ENCODE data around the gene OR2A12.
"Not testable (repeated sequence)": the region's sequence is repeated elsewhere in the genome, so short reads cannot be mapped to it uniquely, and the experiment has no call there.

Gene OR2A12, protein sequence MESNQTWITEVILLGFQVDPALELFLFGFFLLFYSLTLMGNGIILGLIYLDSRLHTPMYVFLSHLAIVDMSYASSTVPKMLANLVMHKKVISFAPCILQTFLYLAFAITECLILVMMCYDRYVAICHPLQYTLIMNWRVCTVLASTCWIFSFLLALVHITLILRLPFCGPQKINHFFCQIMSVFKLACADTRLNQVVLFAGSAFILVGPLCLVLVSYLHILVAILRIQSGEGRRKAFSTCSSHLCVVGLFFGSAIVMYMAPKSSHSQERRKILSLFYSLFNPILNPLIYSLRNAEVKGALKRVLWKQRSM

GRCh38 chr7:144085978-144086377 lies at the start of gene OR2A12:
TSS of gene OR2A12 (plus strand) at chr7:144086278. CDS start at chr7:144095108, 8,830 bp downstream.
- DNase-seq (ENCODE audit: extremely low read depth in 1 of 2, low read depth in 1 of 2), result no peak

DNA sequence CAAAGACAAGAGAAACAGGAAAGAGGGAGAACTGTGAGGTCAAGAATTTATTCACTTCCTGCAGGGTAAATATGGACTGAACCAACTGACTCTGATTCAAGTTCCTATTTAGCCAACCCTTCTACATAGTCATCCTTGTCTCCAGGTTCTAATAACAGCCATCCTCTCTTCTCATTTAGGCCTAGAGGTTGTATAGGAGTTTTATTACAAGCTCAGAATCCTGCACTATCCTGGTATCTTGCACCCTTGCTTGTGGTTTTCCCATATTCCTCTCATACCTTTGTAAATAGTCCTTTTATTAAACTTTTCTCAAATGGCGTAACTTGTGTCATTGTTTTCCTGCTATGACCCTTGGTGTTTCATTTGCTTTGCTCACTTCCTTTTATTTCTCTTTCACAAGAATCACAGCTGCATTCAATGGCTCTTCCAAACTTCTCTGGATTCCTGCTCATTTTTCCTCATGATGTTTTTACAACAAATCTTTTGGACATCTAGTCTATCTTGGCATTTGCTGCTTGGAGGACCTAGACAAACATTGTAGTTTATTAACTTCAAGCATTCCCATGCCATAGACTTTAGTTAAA lies 49.7 kb upstream of the OR2A12 start:
- no peak for DNase-seq (ENCODE audit: extremely low read depth in 1 of 2, low read depth in 1 of 2)

- DNase-seq (ENCODE audit: extremely low read depth in 1 of 2, low read depth in 1 of 2), result no peak
Measured at GRCh38 chr7:144037414-144038035, 48.6 kb upstream of the OR2A12 start.

DNA sequence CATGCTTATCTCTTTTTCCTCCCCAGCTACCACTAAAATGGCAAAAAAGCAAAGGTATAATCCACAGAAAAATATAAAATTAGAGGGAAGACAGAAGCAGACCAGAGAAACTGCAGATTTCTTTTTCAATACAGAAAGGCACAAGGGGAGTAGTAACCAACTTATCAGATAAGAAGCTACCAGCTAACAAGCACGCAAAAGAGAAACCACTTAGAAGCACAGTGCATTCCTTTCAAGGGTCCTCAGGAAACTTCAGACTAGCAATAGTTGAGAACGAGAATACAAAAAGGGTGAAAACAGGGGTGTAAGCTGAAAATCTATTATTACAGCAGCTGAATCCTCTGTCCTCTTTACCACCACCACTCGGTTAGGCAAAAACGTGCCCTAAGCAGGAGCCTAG lies 47.2 kb upstream of the OR2A12 start:
- no peak for DNase-seq (ENCODE audit: extremely low read depth in 1 of 2, low read depth in 1 of 2)

- no peak for DNase-seq (ENCODE audit: extremely low read depth in 1 of 2, low read depth in 1 of 2)
Measured at GRCh38 chr7:144048648-144049047, 37.4 kb upstream of the OR2A12 start, which contains the start of gene OR2A5. TSS of gene OR2A5 (plus strand) at chr7:144048948. CDS start at chr7:144050402, 1,454 bp downstream.

- no peak for DNase-seq (ENCODE audit: extremely low read depth in 1 of 2, low read depth in 1 of 2)
Measured at GRCh38 chr7:144049491-144049890, 36.6 kb upstream of the OR2A12 start.

DNA sequence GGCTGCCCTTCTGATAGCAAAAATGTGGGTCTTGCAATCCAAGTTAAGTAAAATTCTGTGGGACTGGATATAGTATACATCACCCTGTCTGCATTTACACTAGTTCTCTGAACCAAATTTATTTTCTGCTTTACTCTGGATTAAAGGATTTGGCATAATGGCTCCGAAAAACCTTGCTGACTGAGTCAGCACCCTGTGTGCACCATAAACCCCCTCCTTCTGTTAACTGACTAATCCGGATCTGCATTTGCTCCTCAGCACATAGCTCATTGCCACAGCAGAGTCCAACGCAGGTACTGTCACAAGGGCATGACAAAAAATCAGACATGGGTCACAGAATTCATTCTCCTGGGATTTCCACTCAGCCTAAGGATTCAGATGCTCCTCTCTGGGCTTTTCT lies 36.0 kb upstream of the OR2A12 start:
- no peak for DNase-seq (ENCODE audit: extremely low read depth in 1 of 2, low read depth in 1 of 2)

DNA sequence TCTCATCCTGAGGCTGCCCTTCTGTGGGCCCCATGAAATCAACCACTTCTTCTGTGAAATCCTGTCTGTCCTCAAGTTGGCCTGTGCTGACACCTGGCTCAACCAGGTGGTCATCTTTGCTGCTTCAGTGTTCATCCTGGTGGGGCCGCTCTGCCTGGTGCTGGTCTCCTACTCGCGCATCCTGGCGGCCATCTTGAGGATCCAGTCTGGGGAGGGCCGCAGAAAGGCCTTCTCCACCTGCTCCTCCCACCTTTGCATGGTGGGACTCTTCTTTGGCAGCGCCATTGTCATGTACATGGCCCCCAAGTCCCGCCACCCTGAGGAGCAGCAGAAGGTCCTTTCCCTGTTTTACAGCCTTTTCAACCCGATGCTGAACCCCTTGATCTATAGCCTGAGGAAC lies 35.2 kb upstream of the OR2A12 start:
- DNase-seq (ENCODE audit: extremely low read depth in 1 of 2, low read depth in 1 of 2), result not testable (repeated sequence)

GRCh38 chr7:144057954-144058353 lies 28.1 kb upstream of the OR2A12 start:
- no peak for DNase-seq (ENCODE audit: extremely low read depth in 1 of 2, low read depth in 1 of 2)

- no peak for DNase-seq (ENCODE audit: extremely low read depth in 1 of 2, low read depth in 1 of 2)
Measured at GRCh38 chr7:144063710-144064109, 22.4 kb upstream of the OR2A12 start.

GRCh38 chr7:144069511-144069910 lies 16.6 kb upstream of the OR2A12 start, which contains the start of gene OR2A25:
TSS of gene OR2A25 (plus strand) at chr7:144069811. CDS start at chr7:144074220, 4,409 bp downstream.
- DNase-seq (ENCODE audit: extremely low read depth in 1 of 2, low read depth in 1 of 2), result no peak

- no peak for DNase-seq (ENCODE audit: extremely low read depth in 1 of 2, low read depth in 1 of 2)
Measured at GRCh38 chr7:144069953-144070352, 16.1 kb upstream of the OR2A12 start.

DNA sequence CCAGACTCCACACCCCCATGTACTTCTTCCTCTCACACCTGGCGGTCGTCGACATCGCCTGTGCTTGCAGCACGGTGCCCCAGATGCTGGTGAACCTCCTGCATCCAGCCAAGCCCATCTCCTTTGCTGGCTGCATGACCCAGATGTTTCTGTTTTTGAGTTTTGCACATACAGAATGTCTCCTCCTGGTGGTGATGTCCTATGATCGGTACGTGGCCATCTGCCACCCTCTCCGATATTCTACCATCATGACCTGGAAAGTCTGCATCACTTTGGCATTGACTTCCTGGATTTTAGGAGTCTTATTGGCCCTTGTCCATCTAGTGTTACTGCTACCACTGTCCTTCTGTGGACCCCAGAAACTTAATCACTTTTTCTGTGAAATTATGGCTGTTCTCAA lies 11.7 kb upstream of the OR2A12 start:
- DNase-seq (ENCODE audit: extremely low read depth in 1 of 2, low read depth in 1 of 2), result no peak

GRCh38 chr7:144086730-144087129 lies 652 bp downstream of the OR2A12 start:
- DNase-seq (ENCODE audit: extremely low read depth in 1 of 2, low read depth in 1 of 2), result no peak

DNA sequence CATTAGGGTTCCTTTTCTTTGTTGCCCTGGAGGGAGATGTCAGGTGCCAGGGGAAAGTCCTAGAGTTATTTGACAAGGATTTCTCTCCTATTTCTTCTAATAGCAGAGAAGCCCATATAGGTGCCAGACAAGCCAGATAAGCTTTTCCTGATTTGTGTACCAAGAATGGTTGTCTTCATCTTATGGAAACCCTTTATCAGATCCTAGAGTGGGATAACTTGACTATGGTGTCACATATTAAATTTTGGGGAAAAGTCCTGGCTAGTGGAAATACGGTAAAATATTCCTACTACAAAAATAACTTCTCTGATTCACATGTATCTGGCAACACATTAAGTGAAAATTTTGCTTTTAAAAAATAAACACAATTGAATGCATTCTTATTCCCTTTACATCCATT lies 1.2 kb downstream of the OR2A12 start:
- no peak for DNase-seq (ENCODE audit: extremely low read depth in 1 of 2, low read depth in 1 of 2)

DNA sequence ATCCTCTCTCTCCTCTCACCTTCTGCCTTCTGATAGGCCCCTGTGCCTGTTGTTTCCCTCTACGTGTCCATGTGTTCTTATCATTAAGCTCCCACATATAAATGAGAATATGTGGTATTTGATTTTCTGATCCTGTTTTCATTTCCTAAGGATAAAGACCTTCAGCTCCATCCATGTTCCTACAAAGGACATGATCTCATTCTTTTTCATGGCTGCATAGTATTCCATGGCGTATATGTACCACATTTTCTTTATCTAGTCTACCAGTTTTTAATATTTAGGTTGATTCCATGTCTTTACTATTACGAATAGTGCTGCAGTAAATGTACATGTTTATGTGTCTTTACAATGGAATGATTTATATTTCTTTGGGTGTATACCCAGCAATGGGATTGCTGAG lies 4.6 kb downstream of the OR2A12 start:
- DNase-seq (ENCODE audit: extremely low read depth in 1 of 2, low read depth in 1 of 2), result no peak

DNA sequence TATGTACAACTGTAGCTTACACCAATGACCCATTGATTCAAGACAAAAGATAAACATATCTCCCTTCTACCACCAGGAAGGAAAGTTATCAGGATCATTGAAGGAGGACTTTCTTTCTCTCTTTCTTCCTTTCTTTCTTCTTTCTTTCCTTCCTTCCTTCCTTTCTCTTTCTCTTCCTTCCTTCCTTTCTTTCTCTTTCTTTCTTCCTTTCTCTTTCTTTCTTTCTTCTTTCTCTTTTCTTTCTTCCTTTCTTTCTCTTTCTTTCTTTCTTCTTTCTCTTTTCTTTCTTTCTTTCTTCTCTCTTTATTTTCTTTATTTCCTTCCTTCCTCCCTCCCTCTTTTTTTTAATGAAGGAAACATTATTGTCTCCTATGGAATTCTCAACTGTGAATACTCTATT lies 12.7 kb downstream of the OR2A12 start:
- no peak for DNase-seq (ENCODE audit: extremely low read depth in 1 of 2, low read depth in 1 of 2)

DNA sequence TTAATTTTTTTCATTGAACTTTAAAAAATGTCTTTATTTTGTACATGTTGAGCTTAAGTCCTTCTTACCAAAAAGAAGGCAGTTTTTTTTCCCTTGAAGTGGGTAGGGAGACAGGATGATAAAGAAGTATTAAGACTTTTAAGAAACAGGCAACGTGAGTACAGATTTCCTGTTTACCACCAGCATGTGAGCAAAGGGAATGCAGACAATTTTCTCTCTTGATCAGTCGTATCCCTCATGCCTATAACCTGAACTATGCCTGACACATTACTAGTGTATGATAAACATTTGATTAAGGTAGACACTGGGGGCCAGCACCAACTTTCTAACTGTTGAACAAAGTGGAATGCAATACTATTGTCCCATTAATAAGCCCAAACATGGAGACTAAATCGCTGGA lies 14.5 kb downstream of the OR2A12 start:
- DNase-seq (ENCODE audit: extremely low read depth in 1 of 2, low read depth in 1 of 2), result no peak

DNA sequence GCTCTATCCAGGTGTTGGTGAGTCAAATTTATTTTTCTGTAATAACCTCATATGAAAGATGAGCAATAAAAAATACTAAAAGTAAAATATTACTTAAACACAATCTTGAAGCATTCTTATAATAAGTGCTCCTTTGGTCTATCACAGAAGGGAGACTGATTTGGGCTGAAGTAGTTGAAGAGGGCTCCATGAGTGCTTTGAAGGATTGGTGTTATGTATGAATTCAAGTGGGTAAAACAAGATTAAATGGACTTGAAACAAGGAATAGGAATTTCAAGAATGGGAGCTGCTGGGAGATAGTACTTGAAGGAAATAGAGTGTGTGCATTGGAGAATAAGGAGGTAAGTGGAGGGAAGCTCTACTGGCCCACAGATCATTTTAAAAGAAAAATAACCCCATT lies 16.0 kb downstream of the OR2A12 start:
- DNase-seq (ENCODE audit: extremely low read depth in 1 of 2, low read depth in 1 of 2), result no peak

GRCh38 chr7:144105211-144105610 lies 19.1 kb downstream of the OR2A12 start:
- no peak for DNase-seq (ENCODE audit: extremely low read depth in 1 of 2, low read depth in 1 of 2)

GRCh38 chr7:144109283-144109682 lies 23.2 kb downstream of the OR2A12 start, which contains the start of gene OR2A2:
TSS of gene OR2A2 (plus strand) at chr7:144109583. CDS start at chr7:144109583, 0 bp downstream.
- DNase-seq (ENCODE audit: extremely low read depth in 1 of 2, low read depth in 1 of 2), result no peak

DNA sequence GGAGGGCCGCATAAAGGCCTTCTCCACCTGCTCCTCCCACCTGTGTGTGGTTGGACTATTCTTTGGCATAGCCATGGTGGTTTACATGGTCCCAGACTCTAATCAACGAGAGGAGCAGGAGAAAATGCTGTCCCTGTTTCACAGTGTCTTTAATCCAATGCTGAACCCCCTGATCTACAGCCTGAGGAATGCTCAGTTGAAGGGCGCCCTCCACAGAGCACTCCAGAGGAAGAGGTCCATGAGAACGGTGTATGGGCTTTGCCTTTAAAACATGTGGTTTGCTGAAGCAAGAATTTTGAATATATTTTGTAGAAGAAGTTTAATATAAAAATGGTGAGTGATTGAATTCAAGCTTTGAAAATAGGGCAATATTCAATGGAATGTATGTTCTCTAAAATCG lies 24.2 kb downstream of the OR2A12 start:
- DNase-seq (ENCODE audit: extremely low read depth in 1 of 2, low read depth in 1 of 2), result no peak

Measured in activated CD8-positive, alpha-beta memory T cell treated with anti-CD3 and anti-CD28 coated beads for 1 hour (primary cell).